Mesodermal cell (in vitro differentiated cells): Measurements from ENCODE around the gene PDCD7.
"Not testable (repeated sequence)": the region's sequence is repeated elsewhere in the genome, so short reads cannot be mapped to it uniquely, and the experiment has no call there.

ENCODE experiments used
- H3K27ac ChIP-seq: 2 replicates; pipeline ENCODE4 v1.7.0; 2013; ENCODE audit warnings: mild to moderate bottlenecking, low read depth, low read length, moderate library complexity; ENCODE audit not compliant: severe bottlenecking
- H3K36me3 ChIP-seq: 2 replicates; pipeline ENCODE4 v1.7.1; 2013; ENCODE audit warnings: mild to moderate bottlenecking, low read length, moderate library complexity; ENCODE audit not compliant: control insufficient read depth, insufficient read depth
- H3K4me1 ChIP-seq: one replicate; pipeline ENCODE4 v1.7.1; 2013; ENCODE audit warnings: mild to moderate bottlenecking, low read length; ENCODE audit not compliant: insufficient read depth, control insufficient read depth, poor library complexity, severe bottlenecking
- H3K4me3 ChIP-seq: 2 replicates; pipeline ENCODE4 v1.7.0; 2013; ENCODE audit warnings: low read length, control low read depth, mild to moderate bottlenecking; ENCODE audit not compliant: insufficient read depth, poor library complexity, severe bottlenecking; ENCODE audit errors: extremely low read depth
- H3K9me3 ChIP-seq: 2 replicates; pipeline ENCODE4 v1.7.1; 2013; ENCODE audit warnings: mild to moderate bottlenecking, low read length, moderate library complexity; ENCODE audit not compliant: control insufficient read depth
- WGBS, 2 experiments: methylation state at CpG; one replicate each; pipeline ENCODE4 v1.1.5; 2013; ENCODE audit warnings: missing lambda C conversion rate in 2 of 2; ENCODE audit not compliant: insufficient coverage in 2 of 2; 5-methylcytosine and 5-hydroxymethylcytosine counted together

Gene PDCD7

DNA sequence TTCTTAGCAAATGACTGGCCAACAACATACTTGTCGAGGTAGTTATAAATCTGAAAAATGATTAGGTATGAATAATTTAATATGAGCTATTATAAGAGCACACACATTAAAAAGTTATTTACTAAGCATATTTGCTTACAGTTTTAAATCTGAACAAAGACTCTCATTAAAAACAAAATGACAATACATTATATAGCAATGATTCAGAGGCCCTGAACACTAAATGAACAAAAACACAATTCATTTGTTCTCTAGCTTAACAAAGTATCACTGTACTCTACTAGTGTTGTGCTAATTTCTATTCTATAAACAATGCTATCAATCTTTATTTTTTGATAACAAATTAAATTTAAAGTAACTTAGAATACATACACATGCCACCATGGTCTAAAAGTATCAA, 30.5 kb upstream of the PDCD7 start:
- Histone ChIP-seq H3K27ac (no peak overlapping the region), H3K36me3 (peaks cover 55% of the 10 kb centered on the region), H3K4me1 (no peaks in the 10 kb centered on the region), H3K4me3 (no peak overlapping the region), H3K9me3 (no peaks in the 10 kb centered on the region)
- WGBS, 2 experiments: no CpG with 5 or more reads among the region's 1 CpG

DNA sequence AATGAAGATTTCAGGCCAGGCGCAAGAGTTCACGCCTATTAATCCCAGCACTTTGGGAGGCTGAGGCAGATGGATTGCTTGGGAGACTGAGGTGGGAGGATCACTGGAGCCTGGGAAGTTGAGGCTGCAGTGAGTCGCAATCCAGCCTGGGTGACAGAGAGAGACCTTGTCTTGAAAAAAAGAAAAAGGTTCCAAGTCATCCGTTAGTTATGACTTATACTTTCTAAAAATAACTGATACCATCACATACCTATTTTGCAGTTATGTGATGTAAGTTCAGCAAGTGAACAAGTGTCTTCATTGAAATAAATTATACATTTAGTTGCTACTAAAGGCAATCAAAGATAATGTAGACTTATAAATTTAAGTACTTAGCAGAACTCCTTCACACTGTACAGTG, 29.4 kb upstream of the PDCD7 start:
- no peak overlapping the region for H3K27ac ChIP-seq
- no peak overlapping the region for H3K4me3 ChIP-seq
- H3K36me3 ChIP-seq: peaks cover 55% of the 10 kb centered on the region
- H3K9me3 ChIP-seq: no peaks in the 10 kb centered on the region
- H3K4me1 ChIP-seq: no peaks in the 10 kb centered on the region
- 83 to 100% methylated on average over 1 to 2 of the region's 4 CpGs for WGBS, 2 experiments

DNA sequence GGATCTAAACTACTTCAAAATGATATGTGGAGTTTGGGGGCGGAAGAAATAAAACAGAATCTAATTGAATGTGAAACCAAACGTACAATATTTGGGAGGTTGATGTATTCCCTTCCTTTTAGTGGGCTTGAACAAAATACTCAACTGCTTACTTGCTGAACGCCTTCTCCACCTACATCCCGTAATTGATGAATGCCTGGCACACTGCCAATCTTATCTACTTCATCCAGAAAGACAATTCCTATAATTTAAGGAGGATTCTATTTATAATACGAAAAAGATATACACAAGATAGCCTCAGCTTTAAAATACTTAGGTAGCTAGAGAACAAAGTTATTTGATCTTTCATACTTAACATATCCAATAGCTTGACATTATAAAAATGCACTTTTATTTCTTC, 23.1 kb upstream of the PDCD7 start:
- H3K36me3 ChIP-seq: peaks cover 75% of the 10 kb centered on the region
- no peaks in the 10 kb centered on the region for H3K4me1 ChIP-seq
- no peaks in the 10 kb centered on the region for H3K9me3 ChIP-seq
- WGBS, 2 experiments: no CpG with 5 or more reads among the region's 5 CpGs
- no peak overlapping the region for H3K4me3 ChIP-seq
- no peak overlapping the region for H3K27ac ChIP-seq

DNA sequence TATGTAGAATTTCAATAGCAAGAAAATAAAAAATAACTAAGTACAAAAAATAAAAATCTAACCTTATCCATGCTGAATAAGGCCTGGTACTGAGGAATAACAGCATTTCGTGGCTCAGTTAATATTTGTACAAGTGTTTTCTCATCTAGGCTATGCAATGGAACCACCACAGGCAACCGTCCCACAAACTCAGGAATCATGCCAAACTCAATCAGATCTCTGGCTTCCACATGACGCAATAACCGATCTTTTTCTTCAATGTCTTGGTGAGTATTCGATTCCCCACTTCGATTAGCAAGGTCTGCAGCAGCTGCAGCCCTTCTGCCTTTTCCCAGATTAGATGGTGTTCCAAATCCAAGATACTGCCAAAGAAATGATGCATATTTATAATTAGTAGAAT, 21.1 kb upstream of the PDCD7 start:
- no peaks in the 10 kb centered on the region for H3K4me1 ChIP-seq
- peaks cover 76% of the 10 kb centered on the region for H3K36me3 ChIP-seq
- no peaks in the 10 kb centered on the region for H3K9me3 ChIP-seq
- H3K27ac ChIP-seq: no peak overlapping the region
- no peak overlapping the region for H3K4me3 ChIP-seq
- 95 to 100% methylated on average over 5 of the region's 6 CpGs for WGBS, 2 experiments

DNA sequence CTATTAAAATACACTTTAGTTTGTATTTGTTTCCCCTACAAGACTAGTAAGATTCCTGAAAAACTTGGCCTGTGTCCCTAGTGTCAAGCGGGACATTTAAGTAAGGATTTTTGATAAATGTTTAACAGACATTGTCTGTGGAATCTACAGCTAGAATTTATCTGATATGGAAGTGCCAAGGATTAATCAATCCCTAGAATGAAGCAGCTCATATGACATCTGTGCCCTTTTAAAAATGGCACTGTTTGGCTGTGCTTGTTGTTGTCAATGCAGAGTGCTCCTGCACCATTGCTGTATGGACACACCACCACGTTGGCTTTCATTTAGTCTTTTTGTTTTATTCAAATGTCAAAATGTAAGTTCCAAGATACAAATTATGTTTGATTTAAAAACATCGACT, 14.3 kb upstream of the PDCD7 start:
- Histone ChIP-seq H3K9me3 (no peaks in the 10 kb centered on the region), H3K27ac (no peak overlapping the region), H3K4me3 (no peak overlapping the region), H3K4me1 (no peaks in the 10 kb centered on the region), H3K36me3 (peaks cover 39% of the 10 kb centered on the region)
- WGBS, 2 experiments: 90 to 100% methylated on average over 1 to 2 of the region's 3 CpGs

DNA sequence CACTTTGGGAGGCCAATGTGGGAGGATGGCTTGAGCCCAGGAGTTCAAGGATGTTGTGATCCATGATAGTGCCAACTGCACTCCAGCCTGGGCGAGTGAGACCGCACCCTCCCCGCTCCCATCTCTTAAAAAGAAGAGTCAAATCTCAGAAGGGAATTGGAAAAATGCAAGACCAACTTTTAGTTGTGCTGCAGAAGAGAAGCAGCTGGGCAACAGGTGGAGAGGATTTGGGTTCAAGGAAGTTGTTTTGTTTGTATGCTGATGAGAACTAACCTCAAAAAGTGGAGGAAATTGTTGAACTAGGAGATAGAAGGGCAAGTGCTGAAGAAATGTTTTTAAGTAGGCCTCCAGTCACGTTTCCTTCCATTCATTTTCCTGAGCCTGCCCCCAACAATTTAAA, 12.8 kb upstream of the PDCD7 start:
- Histone ChIP-seq H3K4me1 (no peaks in the 10 kb centered on the region), H3K4me3 (no peak overlapping the region), H3K9me3 (no peaks in the 10 kb centered on the region), H3K36me3 (peaks cover 30% of the 10 kb centered on the region), H3K27ac (no peak overlapping the region)
- 92 to 100% methylated on average over 3 to 4 of the region's 4 CpGs for WGBS, 2 experiments

DNA sequence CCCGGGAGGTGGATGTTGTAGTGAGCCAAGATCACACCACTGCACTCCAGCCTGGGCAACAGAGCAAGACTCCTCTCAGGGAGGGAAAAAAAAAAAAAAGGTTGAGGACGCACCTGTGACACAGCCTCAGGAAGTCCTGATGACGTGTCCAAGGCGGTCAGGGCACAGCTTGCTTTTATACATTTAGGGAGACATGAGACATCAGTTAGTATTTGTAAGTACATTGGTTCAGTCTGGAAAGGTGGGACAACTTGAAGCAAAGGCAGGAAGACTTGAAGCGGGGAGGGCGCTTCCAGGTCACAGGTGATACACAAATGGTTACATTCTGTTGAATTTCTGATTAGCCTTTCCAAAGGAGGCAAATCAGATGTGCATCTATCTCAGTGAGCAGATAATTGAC, 5.0 kb upstream of the PDCD7 start:
- H3K4me3 ChIP-seq, H3K4me1 ChIP-seq, H3K27ac ChIP-seq, H3K36me3 ChIP-seq: not testable (repeated sequence)
- peaks cover 11% of the 10 kb centered on the region for H3K9me3 ChIP-seq
- WGBS, 2 experiments: 91 to 93% methylated on average over 5 of the region's 6 CpGs

DNA sequence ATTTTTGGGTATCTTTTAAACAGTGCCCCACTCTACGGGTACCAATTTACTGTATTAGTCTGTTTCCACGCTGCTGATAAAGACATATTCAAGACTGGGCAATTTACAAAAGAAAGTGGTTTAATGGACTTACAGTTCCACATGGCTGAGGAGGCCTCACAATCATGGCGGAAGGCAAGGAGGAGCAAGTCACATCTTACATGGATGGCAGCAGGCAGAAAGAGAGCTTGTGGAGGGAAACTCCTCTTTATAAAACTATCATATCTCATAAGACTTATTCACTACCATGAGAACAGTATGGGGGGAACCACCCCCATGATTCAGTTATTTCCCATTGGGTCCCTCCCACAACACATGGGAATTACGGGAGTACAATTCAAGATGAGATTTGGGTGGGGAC, 4.3 kb upstream of the PDCD7 start:
- peaks cover 11% of the 10 kb centered on the region for H3K9me3 ChIP-seq
- not testable (repeated sequence) for H3K36me3 ChIP-seq, H3K4me1 ChIP-seq, H3K27ac ChIP-seq, H3K4me3 ChIP-seq
- WGBS, 2 experiments: 89 to 92% methylated on average over 2 to 3 of the region's 4 CpGs

DNA sequence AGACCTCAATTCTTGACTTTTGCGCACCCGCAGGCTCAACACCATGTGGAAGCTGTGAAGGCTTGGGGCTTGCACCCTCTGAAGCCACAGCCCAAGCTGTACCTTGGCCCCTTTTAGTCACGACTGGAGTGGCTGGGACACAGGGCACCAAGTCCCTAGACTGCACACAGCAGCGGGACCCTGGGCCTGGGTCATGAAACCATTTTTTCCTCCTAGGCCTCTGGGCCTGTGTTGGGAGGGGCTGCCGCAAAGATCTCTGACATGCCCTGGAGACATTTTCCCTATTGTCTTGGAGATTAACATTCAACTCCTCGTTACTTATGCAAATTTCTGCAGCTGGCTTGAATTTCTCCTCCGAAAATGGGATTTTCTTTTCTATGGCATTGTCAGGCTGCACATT, 3.5 kb upstream of the PDCD7 start:
- not testable (repeated sequence) for H3K36me3 ChIP-seq, H3K27ac ChIP-seq, H3K4me1 ChIP-seq, H3K4me3 ChIP-seq
- H3K9me3 ChIP-seq: peaks cover 11% of the 10 kb centered on the region
- 86 to 91% methylated on average over 7 of the region's 7 CpGs for WGBS, 2 experiments

DNA sequence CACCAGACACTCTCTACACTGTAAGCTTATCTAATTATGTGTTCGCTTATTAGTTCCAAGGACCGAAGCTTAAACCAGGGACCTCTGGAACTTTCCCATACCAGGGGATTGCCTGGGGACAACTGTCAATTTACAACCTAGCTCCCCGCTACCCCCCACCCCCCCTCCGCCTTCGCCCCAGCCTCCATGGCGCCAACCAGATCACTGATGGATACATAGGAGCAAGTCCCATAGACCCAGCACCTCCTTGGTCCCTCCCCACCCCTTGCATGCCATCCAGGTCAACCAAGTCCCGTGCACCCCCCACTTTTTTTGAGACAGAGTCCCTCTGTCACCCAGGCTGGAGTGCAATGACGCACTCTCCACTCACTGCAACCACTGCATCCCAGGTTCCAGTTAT, 930 bp upstream of the PDCD7 start:
- 91 to 92% methylated on average over 4 of the region's 8 CpGs for WGBS, 2 experiments
- H3K4me1 ChIP-seq: no peaks in the 10 kb centered on the region
- peaks cover 11% of the 10 kb centered on the region for H3K9me3 ChIP-seq
- peak overlapping the region; percentile 63 for H3K4me3 ChIP-seq
- H3K27ac ChIP-seq: no peak overlapping the region
- peaks cover 14% of the 10 kb centered on the region for H3K36me3 ChIP-seq

DNA sequence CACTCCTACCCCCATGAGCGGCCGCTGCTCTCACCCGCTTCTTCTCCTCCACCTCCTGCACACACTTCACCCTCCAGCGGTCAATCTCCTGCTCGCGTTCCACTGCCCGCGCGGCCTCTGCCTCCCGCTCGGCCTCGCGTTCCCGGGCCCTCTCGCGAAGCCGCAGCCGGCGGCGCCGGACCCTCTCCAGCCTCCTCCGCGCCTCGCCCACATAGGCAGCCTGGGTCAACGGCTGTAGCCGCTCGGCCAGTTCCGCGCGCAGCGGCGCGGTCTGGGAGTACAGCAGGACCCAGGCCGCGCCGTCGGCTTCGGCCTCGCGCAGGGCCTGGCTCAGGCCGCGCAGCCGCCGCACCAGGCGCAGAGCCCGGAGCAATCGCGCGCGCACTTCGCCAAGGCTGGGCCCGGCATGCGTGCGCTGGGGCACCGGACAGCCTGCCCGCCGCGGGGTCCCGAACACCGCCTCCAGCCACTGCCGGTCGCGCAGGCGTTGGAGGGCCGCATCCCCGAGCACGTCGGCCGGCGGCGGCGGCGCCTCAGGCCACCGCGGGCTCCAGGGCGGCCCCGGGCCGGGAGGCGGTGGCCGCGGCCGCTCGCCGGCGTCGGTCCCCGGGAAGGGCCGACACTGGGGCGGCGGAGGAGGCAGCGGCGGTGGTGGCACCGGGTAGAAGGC, 595 bp downstream of the PDCD7 start:
- Histone ChIP-seq H3K27ac (peak overlapping the region; percentile 85), H3K4me1 (no peaks in the 10 kb centered on the region), H3K4me3 (peak overlapping the region; percentile 63), H3K36me3 (peaks cover 29% of the 10 kb centered on the region), H3K9me3 (peaks cover 8% of the 10 kb centered on the region)
- 0 to 1% methylated on average over 62 to 70 of the region's 93 CpGs for WGBS, 2 experiments
